Activated CD8-positive, alpha-beta memory T cell treated with anti-CD3 and anti-CD28 coated beads, Interleukin-2, amount 50 U/mL, for 48 hours (primary cell): Measurements from ENCODE around the gene MEIOB.

Experiments
- DNase-seq: peaks from one replicate; pipeline ENCODE4 v3.0.0-alpha.2; 2020

MEIOB gene

DNA sequence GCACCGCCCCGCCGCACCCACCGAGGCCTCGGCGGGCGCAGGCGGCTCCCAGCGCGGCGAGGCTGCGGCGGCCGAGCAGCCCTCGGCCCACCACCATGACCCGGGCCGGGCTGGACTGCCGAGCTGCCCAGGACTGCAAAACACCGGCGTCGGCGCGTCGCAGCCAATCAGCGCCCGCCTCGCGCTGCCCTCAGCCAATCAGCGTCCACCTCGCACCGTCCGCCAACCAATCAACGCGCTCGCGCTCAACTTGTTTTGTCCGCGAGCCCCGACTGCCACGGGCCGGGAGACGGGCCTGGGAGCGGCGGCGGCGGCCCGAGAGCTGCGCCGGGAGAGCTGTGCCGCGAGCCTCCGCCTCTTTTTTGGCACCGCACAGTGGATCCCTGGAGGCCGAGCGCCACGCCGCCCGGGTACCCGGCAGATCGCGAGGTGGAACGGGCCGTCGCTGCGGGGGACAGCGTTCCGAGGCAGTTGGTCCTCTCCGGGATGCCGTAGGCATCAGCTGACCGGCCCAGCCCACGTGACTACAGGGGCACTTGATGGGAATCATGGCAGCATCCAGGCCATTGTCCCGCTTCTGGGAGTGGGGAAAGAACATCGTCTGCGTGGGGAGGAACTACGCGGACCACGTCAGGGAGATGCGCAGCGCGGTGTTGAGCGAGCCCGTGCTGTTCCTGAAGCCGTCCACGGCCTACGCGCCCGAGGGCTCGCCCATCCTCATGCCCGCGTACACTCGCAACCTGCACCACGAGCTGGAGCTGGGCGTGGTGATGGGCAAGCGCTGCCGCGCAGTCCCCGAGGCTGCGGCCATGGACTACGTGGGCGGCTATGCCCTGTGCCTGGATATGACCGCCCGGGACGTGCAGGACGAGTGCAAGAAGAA, 45.0 kb downstream of the MEIOB start, which contains the start of the genes FAHD1 and HAGH:
Gene FAHD1, plus strand, starts transcription at position 516 of the 883 bp plus-strand sequence. Its CDS starts 33 bp downstream, at position 549.
Gene HAGH, minus strand, starts transcription at position 135 of the 883 bp plus-strand sequence. Its CDS starts 38 bp downstream, at position 97.
- DNase-seq, result peak; percentile 94

- DNase-seq, result peak; percentile 83
Measured at GRCh38 chr16:1825864-1826690, 45.9 kb downstream of the MEIOB start.

- DNase-seq, result no peak
Measured at GRCh38 chr16:1825381-1825863, 46.5 kb downstream of the MEIOB start.

GRCh38 chr16:1823821-1824220, 48.1 kb downstream of the MEIOB start:
- DNase-seq, result no peak

- DNase-seq, result no peak
Measured at GRCh38 chr16:1822801-1823200, 49.2 kb downstream of the MEIOB start.

DNA sequence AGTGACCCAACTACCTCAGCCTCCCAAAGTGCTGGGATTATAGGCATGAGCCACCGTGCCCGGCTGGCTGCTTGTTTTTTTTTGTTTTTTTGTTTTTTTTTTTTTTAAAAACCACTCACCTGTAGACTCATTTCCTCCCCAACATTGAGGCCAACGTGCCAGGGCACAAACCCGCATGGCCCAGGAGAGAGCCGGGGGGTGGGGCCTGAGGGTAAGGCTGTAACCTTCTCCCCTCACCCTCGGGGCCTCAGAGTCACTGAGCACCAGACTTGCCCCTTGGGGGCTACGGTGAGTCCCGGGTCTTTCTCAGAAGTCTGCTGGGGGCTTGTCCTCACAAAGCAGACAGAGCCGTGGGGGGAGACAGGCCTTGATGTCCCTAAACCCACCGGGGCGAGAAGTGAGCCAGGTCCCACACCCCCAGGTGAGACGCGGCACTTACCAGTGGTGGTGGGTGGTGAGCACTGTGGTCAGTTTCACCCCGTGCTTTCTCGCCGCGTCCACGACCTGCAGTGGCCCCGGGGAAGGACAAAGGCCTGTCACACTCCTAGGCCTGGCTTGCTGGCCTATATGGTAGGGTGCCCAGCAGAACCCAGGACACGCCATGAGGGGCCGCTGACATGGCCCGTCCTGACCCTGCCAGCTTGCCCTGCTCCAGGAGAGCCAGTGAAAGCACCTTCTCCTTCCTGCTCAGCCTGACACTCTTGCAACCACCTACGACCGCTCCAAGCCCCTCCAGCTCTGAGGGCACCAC, 49.9 kb downstream of the MEIOB start:
- DNase-seq, result no peak

DNA sequence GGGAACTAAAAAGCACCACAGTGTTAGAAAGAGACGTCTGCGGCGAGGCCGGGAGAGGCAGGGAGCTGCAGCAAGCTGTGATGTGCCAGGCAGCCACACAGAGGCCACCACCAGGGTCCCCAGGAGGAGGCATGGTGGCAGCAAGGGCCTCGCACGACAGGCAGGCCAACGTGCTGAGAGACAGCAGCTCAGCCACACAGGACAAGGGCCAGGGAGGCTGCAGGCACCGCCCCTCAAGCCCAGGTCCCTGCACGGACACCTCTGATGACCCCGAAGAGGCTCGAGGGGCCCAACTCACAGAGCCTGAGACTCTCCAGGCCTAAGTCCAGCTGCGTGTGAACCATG, 51.0 kb downstream of the MEIOB start:
- no peak for DNase-seq

GRCh38 chr16:1820096-1820945, 51.6 kb downstream of the MEIOB start:
- DNase-seq, result no peak

GRCh38 chr16:1819611-1820010, 52.4 kb downstream of the MEIOB start:
- DNase-seq, result no peak

DNA sequence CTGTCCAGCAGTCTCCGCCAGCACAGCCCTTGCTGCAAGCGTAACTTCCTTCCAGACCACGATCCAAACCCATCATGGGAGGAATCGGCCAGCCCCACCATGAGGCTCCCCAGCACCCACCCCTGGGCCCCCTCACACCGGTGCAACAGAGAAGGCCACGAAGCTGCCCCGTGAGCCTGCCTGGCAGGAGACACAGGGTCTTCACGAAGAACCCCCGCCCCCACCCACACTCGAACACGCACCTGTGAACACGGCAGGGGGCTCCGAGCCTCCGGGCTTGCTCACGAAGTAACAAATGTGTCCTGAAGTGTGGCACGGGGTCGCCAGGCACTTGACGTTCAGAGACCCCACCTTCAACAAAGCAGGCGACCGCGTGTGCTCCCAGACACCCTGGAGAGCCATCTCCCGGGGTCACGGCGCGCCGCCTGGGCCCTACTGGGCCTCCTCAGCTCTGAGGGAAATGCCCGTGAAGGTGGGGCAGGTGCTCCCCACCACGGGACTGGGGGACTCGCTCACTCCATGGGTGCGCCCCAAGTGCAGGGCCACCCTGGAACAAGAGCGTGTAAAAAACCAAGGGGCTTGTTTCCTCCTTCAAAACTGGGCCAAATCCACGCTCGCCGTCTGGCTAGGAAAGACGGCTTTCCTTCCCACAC, 53.0 kb downstream of the MEIOB start:
- DNase-seq, result no peak

DNA sequence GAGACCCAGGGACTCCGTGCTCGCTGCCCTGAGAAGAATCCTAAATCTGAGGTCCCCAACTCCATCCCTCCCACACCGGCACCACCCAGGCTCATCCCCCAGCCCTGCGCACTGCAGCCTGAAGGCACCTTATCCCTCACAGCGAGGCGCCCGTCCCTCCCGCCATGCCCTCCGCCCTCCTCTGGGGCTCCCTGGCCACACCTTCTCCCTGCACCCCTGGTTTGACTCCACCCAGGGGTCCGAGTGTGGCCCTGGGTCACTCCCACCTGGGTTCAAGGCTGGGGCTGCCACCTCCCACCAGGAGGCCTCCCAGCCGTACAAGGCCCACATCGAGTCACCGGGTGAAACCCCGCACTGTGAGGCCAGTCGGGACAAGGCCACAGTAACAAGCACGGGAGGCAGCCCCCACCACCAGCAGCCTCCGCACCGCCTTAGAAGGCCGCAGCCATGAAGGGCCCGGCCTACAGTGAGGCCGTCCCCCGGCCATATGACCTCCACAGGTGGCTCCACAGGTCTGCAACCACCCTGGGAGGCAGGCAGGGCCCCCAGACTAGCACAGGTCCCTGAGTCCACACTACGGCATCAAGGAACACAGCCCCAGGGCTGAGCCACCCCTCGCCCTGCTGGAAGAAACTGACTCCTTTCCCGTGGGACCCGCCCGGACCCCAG, 53.6 kb downstream of the MEIOB start:
- DNase-seq, result no peak

GRCh38 chr16:1817716-1818115, 54.2 kb downstream of the MEIOB start:
- DNase-seq, result no peak

DNA sequence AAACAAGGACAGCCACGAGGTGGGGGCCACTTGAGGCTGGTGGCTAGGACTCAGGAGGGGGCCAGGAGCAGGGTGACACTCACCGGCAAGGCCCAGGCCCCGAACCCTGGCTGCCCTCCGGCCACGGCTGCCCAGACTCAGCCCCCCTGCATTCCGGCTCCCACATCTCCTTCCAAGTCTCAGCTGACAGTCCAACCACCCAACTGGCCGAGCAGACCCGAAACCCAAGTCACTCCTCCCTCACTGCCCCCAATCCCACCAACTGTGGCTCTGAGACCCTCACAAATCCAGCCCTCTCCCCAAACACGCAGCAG, 54.7 kb downstream of the MEIOB start:
- DNase-seq, result no peak

- no peak for DNase-seq
Measured at GRCh38 chr16:1816396-1817275, 55.3 kb downstream of the MEIOB start.

- no peak for DNase-seq
Measured at GRCh38 chr16:1815461-1815860, 56.5 kb downstream of the MEIOB start.

- peak; percentile 74 for DNase-seq
Measured at GRCh38 chr16:1812732-1813163, 59.2 kb downstream of the MEIOB start.

DNA sequence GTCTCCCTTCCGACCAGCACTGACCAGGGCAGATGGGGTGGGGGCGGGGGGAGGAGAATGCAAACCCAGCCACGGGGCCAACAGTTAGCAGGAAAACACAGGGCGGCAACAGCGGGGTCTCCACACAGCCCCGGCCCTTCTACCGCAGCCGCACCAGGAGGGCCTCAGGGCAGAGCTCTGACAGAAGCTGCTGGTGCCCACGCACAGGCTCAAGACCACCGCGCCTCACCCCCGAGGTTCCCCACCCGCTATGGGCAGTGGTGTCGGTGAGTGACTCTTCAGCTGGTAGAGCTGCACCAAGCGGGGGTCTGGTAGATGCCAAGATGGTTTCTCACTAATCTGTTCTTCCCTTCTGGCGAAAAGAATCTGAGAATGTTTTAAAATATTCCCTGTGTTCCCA, 61.4 kb downstream of the MEIOB start:
- no peak for DNase-seq

GRCh38 chr16:1810106-1810505, 61.9 kb downstream of the MEIOB start:
- DNase-seq, result no peak

DNA sequence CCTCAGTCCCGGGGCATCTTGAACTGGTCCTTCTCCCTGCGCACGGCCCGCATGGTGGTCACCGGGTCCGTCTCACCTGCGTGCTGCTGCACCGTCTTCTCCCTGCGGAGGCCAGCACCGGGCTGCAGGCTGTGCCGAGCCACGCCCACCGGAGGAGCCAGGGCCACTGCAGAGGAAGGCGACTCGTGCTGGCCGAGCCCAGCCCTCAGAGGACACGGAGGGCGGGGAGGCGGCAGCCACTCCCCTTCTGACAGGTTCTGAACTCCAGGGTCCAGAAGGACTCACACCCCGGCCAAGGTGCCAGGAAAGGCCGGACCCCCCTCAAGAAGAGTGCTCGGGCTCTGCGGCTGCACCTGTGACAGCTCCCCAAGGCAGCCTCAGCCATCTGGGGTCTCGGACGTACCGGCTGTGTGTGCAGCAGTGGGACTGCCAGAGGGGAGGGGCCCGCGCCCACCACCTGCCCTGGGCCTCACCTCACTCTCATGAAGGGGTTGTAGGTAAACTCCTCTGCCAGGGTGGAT, 62.6 kb downstream of the MEIOB start:
- DNase-seq, result no peak

GRCh38 chr16:1808691-1809090, 63.3 kb downstream of the MEIOB start:
- no peak for DNase-seq
